ENCODE results near the gene ARNT2.

ARNT2 gene

GRCh38 chr15:80557441-80558234 lies 153.5 kb downstream of the ARNT2 start:
- DNase-seq (ENCODE audit: low spot score) = no peak

- no peak for DNase-seq (ENCODE audit: low spot score)
Observed at GRCh38 chr15:80558631-80559319, 154.6 kb downstream of the ARNT2 start.

DNA sequence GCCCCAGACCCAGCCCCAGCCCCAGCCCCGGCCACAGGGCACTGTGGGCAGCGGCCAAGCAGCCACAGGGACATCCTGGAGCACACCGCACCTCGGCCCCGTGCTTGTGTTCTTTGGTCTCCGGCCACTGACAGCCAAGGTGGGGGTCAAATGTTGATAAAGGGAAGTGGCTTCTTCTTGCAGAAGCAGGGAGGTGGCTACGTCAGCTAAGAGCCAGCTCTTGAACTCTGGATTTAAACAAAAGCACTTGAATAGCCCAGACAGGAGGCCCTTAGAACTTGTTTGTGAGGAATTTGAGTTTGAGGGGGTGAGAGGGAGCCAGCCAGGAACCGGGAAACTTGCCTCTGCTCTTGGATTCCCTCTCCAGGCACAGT lies 155.1 kb downstream of the ARNT2 start:
- DNase-seq (ENCODE audit: low spot score) = no peak

DNA sequence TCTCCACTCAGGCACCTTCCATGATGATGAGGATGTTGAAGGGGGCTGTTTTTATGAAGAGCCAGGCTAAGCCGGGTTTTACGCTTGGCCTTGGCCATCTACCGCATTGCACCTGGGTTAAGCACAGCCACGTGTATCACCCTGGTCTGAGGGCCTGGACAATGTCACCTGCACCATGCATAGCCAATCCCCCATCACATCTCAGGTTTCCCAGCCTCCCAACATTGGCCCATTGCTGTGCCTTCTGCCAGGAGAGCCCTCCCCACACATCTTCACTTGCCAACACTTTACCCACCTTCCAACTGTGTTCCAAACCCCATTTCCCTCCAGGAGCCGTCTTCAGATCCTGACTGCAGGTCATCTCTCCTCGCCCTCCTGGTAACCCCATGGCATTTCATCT lies 155.6 kb downstream of the ARNT2 start:
- DNase-seq (ENCODE audit: low spot score) = no peak

DNA sequence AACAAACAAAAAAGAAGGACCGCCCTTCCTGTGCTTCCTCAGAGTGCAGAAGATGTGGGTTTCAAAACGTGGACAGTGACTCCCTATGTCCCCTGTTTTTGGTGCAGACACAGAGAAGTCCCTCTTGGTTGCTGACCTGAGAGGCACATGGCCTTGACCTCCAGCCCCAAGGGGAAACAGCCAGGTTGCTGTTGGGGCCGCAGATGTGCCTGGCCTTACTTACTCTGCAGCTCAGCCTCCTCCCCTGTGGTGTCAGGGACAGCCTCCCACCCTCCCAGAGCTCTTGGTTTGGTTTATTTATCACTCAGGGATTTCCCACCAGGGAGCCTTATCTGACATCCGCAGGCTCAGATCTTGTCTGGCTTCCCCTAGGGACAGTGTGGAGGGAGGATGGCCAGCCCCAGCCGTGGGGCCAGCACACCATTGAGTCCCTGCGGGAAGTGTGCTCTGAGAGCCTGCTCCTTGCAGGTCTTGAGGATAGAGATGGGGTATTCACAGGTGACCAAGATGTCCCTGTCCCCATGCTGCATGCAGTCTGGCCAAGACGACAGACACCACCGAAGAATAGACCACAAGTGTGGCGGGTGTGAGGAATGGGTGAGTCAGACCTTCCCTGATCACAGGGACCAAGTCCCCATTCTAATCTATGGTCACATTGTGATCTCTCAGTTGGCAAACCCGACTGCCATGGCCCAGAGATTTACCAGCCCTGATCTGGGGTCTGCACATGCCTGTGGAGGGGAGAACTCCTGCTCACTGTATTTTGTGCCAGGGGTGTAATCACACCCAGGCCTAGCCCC lies 156.6 kb downstream of the ARNT2 start:
- DNase-seq (ENCODE audit: low spot score) = no peak

DNA sequence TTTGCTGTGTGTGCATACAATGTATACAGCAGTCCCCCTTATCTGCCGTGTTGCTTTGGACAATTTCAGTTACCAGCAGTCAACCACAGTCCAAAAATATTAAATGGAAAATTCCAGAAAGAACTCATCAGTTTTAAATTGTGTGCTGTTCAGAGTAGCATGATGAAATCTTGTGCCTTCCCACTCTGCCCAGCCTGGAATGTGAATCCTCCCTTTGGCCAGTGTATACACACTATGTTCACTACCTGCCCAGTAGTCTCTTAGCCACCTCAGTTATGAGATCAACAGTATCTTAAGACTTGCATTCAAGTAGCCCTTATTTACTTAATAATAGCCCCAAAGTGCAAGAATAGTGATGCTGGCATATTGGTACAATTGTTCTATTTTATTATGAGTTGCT lies 157.3 kb downstream of the ARNT2 start:
- no peak for DNase-seq (ENCODE audit: low spot score)

DNA sequence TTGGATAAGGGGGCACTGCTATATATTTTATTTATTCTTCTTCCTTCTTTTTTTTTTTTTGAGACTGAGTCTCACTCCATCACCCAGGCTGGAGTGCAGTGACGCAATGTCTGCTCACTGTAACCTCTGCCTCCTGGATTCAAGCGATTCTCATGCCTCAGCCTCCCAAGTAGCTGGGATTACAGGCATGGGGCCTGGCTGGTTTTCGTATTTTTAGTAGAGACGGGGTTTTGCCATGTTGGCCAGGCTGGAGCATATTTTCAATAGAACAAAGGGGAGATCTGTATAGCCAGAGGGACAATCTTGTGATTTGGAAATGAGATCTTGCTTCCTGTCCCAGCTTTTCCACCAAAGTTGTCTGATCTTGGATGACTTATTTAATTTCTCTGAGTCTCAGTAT lies 157.9 kb downstream of the ARNT2 start:
- DNase-seq (ENCODE audit: low spot score) = no peak

GRCh38 chr15:80562846-80563245 lies 158.7 kb downstream of the ARNT2 start:
- no peak for DNase-seq (ENCODE audit: low spot score)

- DNase-seq (ENCODE audit: low spot score) = no peak
Observed at GRCh38 chr15:80563372-80563997, 159.3 kb downstream of the ARNT2 start.

DNA sequence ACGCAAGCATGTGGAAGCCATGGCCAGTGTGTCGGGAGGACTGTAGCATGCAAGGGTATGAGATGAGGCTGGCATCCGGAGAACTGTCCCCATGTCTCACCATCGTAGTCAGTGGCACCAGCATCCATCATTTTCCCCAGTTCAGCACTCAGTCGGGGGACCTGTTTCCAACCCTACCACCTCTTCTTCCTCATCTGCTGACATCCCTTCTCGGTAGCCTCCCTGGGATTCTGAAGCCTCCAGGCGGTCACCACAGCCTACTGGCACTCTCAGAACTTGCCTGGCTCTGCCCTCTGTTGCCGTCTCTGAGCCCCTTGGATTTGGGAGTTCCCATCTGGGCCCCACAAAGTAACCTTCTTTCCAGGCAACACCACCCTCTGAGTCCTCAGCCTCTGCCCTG lies 159.9 kb downstream of the ARNT2 start:
- DNase-seq (ENCODE audit: low spot score) = no peak

DNA sequence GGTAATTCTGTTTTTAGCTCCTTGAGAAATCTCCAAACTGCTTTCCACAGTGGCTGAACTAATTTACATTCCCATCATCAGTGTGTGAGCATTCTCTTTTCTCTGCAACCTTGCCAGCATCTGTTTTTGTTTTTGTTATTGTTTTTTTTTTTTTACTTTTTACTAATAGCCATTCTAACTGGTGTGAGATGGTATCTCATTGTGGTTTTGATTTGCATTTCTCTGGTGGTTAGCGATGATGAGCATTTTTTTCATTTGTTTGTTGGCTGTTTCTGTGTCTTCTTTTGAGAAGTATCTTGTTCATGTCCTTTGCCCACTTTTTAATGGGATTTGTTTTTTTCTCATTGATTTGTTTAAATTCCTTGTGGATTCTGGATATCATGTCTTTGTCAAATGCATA lies 161.2 kb downstream of the ARNT2 start:
- no peak for DNase-seq (ENCODE audit: low spot score)

- DNase-seq (ENCODE audit: low spot score) = no peak
Observed at GRCh38 chr15:80565988-80566387, 161.8 kb downstream of the ARNT2 start.

DNA sequence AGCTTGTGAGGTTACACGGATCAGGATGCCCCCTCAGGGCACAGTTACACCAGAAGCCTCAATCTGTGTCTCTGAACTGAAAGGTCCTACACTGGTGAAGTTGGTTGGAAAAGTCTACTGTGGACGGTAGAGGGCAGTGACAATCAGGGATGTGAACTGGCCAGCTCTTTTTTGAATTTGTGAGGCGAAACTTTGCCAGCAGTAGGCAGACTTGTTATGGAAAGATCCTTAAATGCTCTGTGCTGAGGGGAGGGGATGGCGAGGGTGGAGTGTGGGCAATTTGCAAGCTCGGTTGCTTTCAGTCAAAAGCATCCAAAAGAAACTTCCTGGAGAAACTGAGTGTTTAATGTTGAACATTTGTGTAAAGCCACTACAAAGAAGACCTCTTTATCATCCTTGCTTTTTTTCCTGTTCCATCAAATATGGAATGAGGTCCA lies 163.6 kb downstream of the ARNT2 start:
- peak; percentile 86 for DNase-seq (ENCODE audit: low spot score)

DNA sequence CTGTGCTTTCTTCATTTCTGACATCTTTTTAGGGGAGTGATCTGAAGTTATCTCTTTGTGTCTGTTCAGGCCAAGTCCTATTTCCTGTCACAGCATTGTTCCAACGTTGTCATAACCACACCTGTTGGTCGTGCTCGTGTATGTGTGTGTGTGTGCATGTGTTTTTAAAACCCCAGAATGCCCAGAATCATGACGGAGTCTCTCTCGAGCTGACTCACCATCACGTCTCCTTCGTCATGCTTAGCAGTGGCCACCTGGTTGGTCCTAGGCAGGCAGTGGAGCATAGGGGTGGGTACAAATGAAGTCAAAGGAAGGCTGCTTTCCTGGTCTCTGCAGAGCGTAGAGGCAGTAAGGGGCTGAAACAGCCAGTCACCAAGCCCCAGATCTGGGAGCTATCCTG lies 164.1 kb downstream of the ARNT2 start:
- no peak for DNase-seq (ENCODE audit: low spot score)

DNA sequence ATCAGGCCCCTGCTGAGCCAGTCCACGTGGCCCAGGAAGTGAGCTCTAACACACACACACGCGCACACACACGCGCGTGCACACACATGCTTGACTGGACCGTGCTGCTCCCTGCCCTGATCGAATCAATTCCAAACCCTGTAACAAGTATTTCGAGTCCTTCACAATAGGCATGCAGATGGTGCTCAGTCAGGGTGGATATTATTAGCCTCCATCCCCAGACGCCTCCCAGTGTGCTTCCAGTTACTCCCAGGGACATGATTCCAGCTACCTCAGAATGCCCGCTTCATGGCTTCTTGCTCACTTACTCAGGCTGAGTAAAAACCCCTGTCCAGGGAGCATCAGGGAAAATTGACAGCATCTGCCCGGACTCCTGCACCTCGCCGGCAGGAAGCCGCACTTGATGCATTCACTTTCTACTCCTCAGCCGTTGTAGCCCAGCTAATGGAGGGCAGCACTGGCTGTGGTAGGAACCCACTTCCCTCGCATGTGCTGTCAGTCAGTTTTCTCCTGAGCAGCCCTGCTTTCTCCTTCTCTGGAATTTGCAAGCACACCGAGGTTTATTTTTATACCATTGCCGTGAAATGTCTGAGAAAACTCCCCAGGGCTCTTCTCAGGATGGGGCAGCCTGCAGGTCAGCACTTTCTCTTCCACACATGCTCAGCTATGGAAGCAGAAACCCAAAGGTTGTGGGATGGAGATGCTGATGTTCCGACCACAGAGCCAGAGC lies 164.9 kb downstream of the ARNT2 start:
- no peak for DNase-seq (ENCODE audit: low spot score)

DNA sequence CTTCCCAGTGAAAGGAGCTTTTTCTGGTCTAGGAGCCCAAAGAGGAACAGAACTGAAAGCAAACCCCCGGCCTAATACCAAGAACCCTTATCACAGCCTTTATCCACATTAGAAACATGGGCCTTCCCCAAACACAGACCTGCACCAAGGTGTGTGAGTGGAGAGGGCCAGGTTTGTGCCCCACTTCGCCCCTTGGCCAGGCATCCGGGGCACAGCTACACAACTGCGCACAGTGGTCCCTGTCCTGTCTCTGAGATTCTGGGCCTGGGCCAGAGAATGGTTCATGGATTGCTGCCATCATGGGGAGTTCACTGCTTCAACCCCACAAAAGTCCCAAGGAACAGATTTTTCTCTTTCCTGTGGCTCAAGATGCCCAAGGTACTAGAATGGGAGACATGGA lies 165.5 kb downstream of the ARNT2 start:
- DNase-seq (ENCODE audit: low spot score) = no peak

GRCh38 chr15:80570553-80570952 lies 166.4 kb downstream of the ARNT2 start:
- no peak for DNase-seq (ENCODE audit: low spot score)

- no peak for DNase-seq (ENCODE audit: low spot score)
Observed at GRCh38 chr15:80572337-80572736, 168.2 kb downstream of the ARNT2 start.

DNA sequence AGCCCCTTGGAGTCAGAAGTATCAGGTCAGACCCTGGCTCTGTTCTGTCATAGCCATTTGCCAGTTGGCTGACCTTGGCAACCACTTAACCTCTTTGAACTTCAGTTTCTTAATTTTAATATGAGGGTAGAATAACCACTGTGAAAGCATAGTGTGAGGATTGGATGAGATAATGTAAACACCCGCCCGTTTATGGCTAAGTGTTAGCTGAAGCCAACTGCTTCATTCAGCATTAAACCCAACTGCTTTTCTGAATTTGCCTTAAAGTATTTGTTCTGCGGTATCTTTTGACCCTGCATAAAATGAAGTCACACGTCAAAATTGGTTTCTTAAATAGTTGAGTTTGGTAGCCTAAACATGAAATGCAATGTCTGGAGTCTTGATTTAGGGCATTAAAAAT lies 169.4 kb downstream of the ARNT2 start:
- DNase-seq (ENCODE audit: low spot score) = no peak

DNA sequence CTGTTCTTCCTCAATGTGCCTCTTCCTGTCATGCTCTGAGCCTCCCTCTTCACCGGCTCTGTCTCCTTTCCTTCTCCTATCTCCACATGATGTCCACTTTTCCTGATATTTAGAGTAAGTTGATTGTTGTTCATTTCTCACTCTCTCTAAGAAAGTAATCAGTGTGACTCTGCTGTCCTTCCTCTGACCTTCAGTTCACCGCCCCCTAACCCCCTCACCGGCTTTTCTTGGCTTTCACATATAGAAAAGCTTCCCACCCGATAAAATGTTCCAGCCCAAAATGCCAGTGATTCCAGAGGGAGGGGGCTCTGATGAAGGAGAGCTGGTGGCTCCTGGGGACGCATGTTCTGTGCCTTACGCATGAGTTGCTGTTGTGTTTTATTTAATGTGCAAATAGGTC lies 170.4 kb downstream of the ARNT2 start:
- DNase-seq (ENCODE audit: low spot score) = no peak

- DNase-seq (ENCODE audit: low spot score) = no peak
Observed at GRCh38 chr15:80576519-80577090, 172.4 kb downstream of the ARNT2 start.

Data from hepatic stellate cell (primary cell).